Spleen (tissue), 7 donors: ENCODE results near the gene KDM2B.

Source experiments
- POLR2A ChIP-seq, 3 donors: fragments of 450-650 bp; IDR thresholded peaks; one replicate each; pipeline ENCODE4 v1.5.1; 2017; ENCODE audit warnings: antibody characterized with exemption in 3 of 3, mild to moderate bottlenecking in 1 of 3
- POLR2AphosphoS5 ChIP-seq, 3 donors: sonication (generic); formaldehyde crosslinking; IDR thresholded peaks; one replicate each; pipeline ENCODE4 v1.5.1; 2017; ENCODE audit warnings: antibody characterized with exemption in 3 of 3
- TF ChIP-seq, protein P1 (sequence below), 11 experiments: fragments of 200-600 bp in 7 of 11; fragments of 450-650 bp in 4 of 11; sonication (generic) in 4 of 11; IDR thresholded peaks in 8 of 11; conservative IDR thresholded peaks in 3 of 11; 1 replicate in 7 of 11; 2 replicates in 4 of 11; pipeline versions ENCODE4 v1.4.0 to v1.8.0; 2016 to 2021; ENCODE audit warnings: antibody characterized with exemption in 11 of 11, inconsistent platforms in 4 of 11, mild to moderate bottlenecking in 1 of 11
- donor health status: DM: no; HTN: no; CAD: no; lungs with moderate emphysema.
- donor health status: DM: no; HTN: no; CAD: no.
- donor health status: DM: no; HTN: no; CAD: no.

- TF ChIP-seq, protein P1, sequence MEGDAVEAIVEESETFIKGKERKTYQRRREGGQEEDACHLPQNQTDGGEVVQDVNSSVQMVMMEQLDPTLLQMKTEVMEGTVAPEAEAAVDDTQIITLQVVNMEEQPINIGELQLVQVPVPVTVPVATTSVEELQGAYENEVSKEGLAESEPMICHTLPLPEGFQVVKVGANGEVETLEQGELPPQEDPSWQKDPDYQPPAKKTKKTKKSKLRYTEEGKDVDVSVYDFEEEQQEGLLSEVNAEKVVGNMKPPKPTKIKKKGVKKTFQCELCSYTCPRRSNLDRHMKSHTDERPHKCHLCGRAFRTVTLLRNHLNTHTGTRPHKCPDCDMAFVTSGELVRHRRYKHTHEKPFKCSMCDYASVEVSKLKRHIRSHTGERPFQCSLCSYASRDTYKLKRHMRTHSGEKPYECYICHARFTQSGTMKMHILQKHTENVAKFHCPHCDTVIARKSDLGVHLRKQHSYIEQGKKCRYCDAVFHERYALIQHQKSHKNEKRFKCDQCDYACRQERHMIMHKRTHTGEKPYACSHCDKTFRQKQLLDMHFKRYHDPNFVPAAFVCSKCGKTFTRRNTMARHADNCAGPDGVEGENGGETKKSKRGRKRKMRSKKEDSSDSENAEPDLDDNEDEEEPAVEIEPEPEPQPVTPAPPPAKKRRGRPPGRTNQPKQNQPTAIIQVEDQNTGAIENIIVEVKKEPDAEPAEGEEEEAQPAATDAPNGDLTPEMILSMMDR (IDR thresholded peaks at IDR 0.05 in 8 of 11, conservative IDR thresholded peaks at IDR 0.05 in 3 of 11), result no peak
- no peak for TF ChIP-seq POLR2AphosphoS5 (IDR thresholded peaks at IDR 0.05)
- no peak for TF ChIP-seq POLR2A (IDR thresholded peaks at IDR 0.05)
Measured at GRCh38 chr12:121443911-121444841, 136.6 kb downstream of the KDM2B start.
